ENCODE results near the gene SLC35F1.

Gene SLC35F1

DNA sequence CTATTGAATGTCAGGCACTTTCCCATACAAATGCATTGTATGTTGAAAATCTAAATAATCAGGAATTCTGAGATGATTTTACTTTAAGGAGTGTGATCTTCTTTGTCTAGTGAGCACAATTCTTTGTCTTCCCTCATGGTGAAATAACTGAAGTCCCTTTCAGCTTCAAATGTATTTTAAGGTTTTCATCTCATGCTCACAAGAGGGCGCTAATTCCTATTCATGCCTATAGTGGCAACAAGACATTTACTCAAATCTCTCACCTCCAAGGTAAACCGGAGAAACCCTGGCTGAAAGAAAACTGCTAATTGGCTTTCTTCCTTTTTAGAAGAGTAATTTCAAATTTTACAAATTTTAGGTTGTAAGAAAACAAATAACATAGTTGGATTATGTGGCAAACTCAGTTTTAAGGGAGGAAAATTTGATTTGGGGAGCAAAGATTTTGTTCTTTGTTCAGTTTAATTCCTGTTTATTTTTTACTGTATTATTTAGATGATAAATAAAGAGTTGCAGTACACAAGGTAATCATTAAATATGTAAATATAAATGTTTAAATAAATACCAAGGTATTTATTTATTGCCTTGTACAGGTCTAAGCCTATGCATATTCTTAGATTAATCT, 69.1 kb downstream of the SLC35F1 start:
- H3K27me3 ChIP-seq (replicated peaks; ENCODE audit: control insufficient read depth, insufficient read depth, low read length, poor library complexity, severe bottlenecking), result no peaks in the 10 kb centered on the region
- no peak overlapping the region for H3K27ac ChIP-seq (ENCODE audit: insufficient read depth, low read length, poor library complexity, severe bottlenecking)
- DNase-seq, result no peak

DNA sequence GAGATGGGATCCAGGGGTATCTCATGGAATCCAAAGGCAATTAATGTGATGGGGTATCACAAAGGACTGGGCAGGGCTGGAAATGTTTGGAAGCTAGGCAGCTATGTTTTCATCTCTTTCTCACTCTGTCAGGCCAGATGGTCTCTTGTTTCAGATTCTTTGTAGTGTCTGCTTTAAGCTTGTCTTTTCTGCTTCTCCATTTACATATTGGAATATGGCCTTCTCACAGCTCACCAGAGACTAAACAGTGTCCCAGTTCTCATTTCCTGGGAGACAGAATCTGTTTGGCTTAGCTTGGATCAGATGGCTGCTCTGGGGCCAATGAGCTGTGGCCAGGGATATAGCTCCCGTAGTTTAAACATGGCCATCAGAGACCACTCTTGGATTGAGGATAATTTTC, 78.9 kb downstream of the SLC35F1 start:
- Histone ChIP-seq H3K9me3 (ENCODE audit: control insufficient read depth, low read length) (no peaks in the 10 kb centered on the region), H3K4me1 (ENCODE audit: control insufficient read depth, insufficient read depth, low read length, poor library complexity, severe bottlenecking) (no peaks in the 10 kb centered on the region), H3K27me3 (replicated peaks; ENCODE audit: control insufficient read depth, insufficient read depth, low read length, poor library complexity, severe bottlenecking) (no peaks in the 10 kb centered on the region), H3K36me3 (ENCODE audit: control insufficient read depth, insufficient read depth, low read length) (no peaks in the 10 kb centered on the region), H3K4me3 (ENCODE audit: insufficient read depth, low read depth, low read length, poor library complexity, severe bottlenecking) (no peak overlapping the region), H3K27ac (ENCODE audit: insufficient read depth, low read length, poor library complexity, severe bottlenecking) (no peak overlapping the region)
- DNase-seq, result no peak

More for the DNA sequence above, 69.1 kb downstream of the SLC35F1 start:
- Histone ChIP-seq H3K9me3 (ENCODE audit: control insufficient read depth, low read length) (no peaks in the 10 kb centered on the region), H3K4me1 (ENCODE audit: control insufficient read depth, insufficient read depth, low read length, poor library complexity, severe bottlenecking) (no peaks in the 10 kb centered on the region), H3K4me3 (ENCODE audit: insufficient read depth, low read depth, low read length, poor library complexity, severe bottlenecking) (no peak overlapping the region), H3K36me3 (ENCODE audit: control insufficient read depth, insufficient read depth, low read length) (no peaks in the 10 kb centered on the region)

DNA sequence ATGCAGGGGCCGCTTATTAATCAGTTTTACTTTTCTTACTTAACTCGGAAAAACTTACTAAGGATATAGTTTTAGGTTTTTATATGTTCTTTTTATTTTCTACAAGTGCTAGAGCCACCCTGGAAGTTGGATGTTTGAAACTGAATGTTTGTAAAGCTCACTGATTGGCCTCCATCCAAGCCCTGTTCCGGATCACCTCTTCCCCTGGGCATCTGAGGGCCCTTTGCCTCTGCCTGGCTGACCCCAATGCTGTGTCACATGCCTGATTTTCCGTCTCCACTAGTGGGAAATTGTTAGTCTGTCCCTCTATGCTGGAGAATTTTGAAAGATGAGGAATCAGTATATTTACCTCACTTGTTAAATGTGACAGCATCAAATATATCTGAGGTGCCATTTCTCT, 79.3 kb downstream of the SLC35F1 start:
- H3K4me1 ChIP-seq (ENCODE audit: control insufficient read depth, insufficient read depth, low read length, poor library complexity, severe bottlenecking), result no peaks in the 10 kb centered on the region
- H3K9me3 ChIP-seq (ENCODE audit: control insufficient read depth, low read length), result no peaks in the 10 kb centered on the region
- H3K27ac ChIP-seq (ENCODE audit: insufficient read depth, low read length, poor library complexity, severe bottlenecking), result no peak overlapping the region
- H3K27me3 ChIP-seq (replicated peaks; ENCODE audit: control insufficient read depth, insufficient read depth, low read length, poor library complexity, severe bottlenecking), result no peaks in the 10 kb centered on the region
- no peaks in the 10 kb centered on the region for H3K36me3 ChIP-seq (ENCODE audit: control insufficient read depth, insufficient read depth, low read length)
- no peak overlapping the region for H3K4me3 ChIP-seq (ENCODE audit: insufficient read depth, low read depth, low read length, poor library complexity, severe bottlenecking)
- no peak for DNase-seq

DNA sequence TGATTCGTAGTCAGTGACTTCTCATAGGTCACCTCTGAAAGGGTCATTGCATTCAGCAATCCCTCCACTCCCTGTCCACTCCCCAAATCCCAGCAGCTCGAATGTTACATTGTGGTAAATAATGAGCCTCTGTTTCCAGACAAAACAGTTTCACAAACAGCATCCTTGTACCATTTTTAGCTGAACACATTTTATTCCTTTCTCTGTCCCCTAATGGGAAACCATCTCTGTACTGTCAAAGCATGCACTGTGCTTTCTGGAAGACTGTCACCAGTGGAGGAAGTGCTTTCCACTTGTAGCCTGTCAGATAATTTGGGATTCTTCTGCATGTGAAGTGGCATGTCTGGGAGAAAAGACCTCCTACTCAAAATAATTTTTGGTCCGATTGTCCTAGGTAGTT, 82.0 kb downstream of the SLC35F1 start:
- no peak overlapping the region for H3K4me3 ChIP-seq (ENCODE audit: insufficient read depth, low read depth, low read length, poor library complexity, severe bottlenecking)
- H3K27ac ChIP-seq (ENCODE audit: insufficient read depth, low read length, poor library complexity, severe bottlenecking), result no peak overlapping the region
- no peak for DNase-seq
- no peaks in the 10 kb centered on the region for H3K9me3 ChIP-seq (ENCODE audit: control insufficient read depth, low read length)
- H3K27me3 ChIP-seq (replicated peaks; ENCODE audit: control insufficient read depth, insufficient read depth, low read length, poor library complexity, severe bottlenecking), result no peaks in the 10 kb centered on the region
- no peaks in the 10 kb centered on the region for H3K36me3 ChIP-seq (ENCODE audit: control insufficient read depth, insufficient read depth, low read length)
- H3K4me1 ChIP-seq (ENCODE audit: control insufficient read depth, insufficient read depth, low read length, poor library complexity, severe bottlenecking), result no peaks in the 10 kb centered on the region

DNA sequence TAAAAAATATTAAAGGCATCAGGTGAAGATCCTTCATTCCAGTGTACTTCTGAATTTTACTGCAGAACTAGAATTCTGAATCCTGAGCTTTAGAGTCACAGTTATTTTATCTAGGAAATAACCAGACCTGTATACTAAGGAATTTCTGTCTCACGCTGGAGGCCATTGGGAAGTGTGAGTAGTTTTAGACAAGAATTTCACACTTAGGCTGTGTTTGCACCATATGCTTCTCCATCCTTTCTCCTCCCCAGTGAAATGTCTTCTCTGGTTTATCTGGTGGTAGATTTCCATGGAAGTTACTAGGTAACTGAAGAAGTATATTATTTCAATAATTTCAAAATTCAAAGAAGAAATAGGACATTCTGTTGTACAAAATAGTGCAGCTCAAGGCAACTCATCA, 83.1 kb downstream of the SLC35F1 start:
- no peaks in the 10 kb centered on the region for H3K36me3 ChIP-seq (ENCODE audit: control insufficient read depth, insufficient read depth, low read length)
- no peaks in the 10 kb centered on the region for H3K9me3 ChIP-seq (ENCODE audit: control insufficient read depth, low read length)
- no peak overlapping the region for H3K27ac ChIP-seq (ENCODE audit: insufficient read depth, low read length, poor library complexity, severe bottlenecking)
- no peak overlapping the region for H3K4me3 ChIP-seq (ENCODE audit: insufficient read depth, low read depth, low read length, poor library complexity, severe bottlenecking)
- no peak for DNase-seq
- H3K27me3 ChIP-seq (replicated peaks; ENCODE audit: control insufficient read depth, insufficient read depth, low read length, poor library complexity, severe bottlenecking), result peaks cover 3% of the 10 kb centered on the region
- H3K4me1 ChIP-seq (ENCODE audit: control insufficient read depth, insufficient read depth, low read length, poor library complexity, severe bottlenecking), result no peaks in the 10 kb centered on the region

DNA sequence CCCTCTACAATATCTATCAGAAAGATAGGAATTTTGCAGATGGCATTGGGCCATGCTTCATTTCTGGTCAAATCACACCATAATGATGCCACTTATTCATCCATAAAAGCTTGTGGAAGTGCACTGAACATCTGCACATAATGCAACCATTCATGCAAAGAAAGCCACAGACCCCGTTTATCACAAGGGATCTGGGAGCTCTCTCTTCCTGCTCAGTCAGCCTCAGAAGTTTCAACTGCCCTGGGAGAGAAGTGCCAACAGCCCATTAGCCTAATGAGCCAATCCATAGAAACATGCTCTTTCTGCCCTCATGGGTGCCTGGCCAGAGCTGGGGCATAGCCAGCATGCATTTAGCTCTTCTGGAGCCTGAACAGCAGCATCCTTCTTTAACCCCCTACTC, 85.8 kb downstream of the SLC35F1 start:
- DNase-seq, result no peak
- H3K4me3 ChIP-seq (ENCODE audit: insufficient read depth, low read depth, low read length, poor library complexity, severe bottlenecking), result no peak overlapping the region
- no peaks in the 10 kb centered on the region for H3K36me3 ChIP-seq (ENCODE audit: control insufficient read depth, insufficient read depth, low read length)
- no peaks in the 10 kb centered on the region for H3K4me1 ChIP-seq (ENCODE audit: control insufficient read depth, insufficient read depth, low read length, poor library complexity, severe bottlenecking)
- no peaks in the 10 kb centered on the region for H3K9me3 ChIP-seq (ENCODE audit: control insufficient read depth, low read length)
- H3K27me3 ChIP-seq (replicated peaks; ENCODE audit: control insufficient read depth, insufficient read depth, low read length, poor library complexity, severe bottlenecking), result peaks cover 3% of the 10 kb centered on the region
- H3K27ac ChIP-seq (ENCODE audit: insufficient read depth, low read length, poor library complexity, severe bottlenecking), result no peak overlapping the region

DNA sequence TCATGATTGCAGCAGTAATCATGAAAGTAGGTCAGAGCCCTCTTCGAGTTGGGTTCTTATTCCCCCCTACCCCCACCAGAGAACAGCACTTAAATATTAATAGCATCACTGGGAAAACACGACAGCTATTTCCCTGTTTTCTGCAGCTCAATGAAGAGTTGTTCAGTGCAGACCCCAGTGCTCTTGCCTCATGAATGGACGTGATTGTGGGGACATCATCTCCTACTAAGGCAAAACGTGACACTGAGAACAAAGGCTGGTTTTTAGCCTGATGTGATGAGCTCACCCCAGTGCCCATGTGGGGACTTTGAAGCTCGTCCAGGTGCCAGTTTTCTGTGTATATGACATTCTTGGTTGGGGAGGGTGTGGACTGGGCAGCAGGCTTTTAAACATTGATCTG, 105.9 kb downstream of the SLC35F1 start:
- H3K36me3 ChIP-seq (ENCODE audit: control insufficient read depth, insufficient read depth, low read length), result no peaks in the 10 kb centered on the region
- H3K9me3 ChIP-seq (ENCODE audit: control insufficient read depth, low read length), result no peaks in the 10 kb centered on the region
- no peak for DNase-seq
- no peaks in the 10 kb centered on the region for H3K27me3 ChIP-seq (replicated peaks; ENCODE audit: control insufficient read depth, insufficient read depth, low read length, poor library complexity, severe bottlenecking)
- H3K27ac ChIP-seq (ENCODE audit: insufficient read depth, low read length, poor library complexity, severe bottlenecking), result no peak overlapping the region
- H3K4me1 ChIP-seq (ENCODE audit: control insufficient read depth, insufficient read depth, low read length, poor library complexity, severe bottlenecking), result no peaks in the 10 kb centered on the region
- no peak overlapping the region for H3K4me3 ChIP-seq (ENCODE audit: insufficient read depth, low read depth, low read length, poor library complexity, severe bottlenecking)

DNA sequence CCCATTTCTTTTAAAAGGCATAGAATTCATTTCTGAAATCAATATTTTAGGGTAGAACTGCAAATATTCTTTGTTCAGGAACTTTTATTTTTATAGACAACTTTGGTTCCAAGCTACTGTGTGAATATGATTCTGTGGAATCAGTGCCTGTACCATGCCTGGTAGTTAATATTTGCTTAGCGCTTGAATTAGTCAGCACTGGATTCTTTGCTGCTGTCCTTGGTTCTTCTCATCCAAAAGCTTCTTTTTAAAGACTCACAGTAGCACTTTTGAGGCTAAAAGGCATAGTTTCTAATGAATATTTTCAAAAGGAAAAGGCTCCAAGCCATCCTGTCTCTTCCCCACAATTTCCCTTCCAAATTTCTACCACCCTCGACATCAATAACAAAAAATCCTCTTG, 109.5 kb downstream of the SLC35F1 start:
- Histone ChIP-seq H3K36me3 (ENCODE audit: control insufficient read depth, insufficient read depth, low read length) (no peaks in the 10 kb centered on the region), H3K4me3 (ENCODE audit: insufficient read depth, low read depth, low read length, poor library complexity, severe bottlenecking) (no peak overlapping the region), H3K27me3 (replicated peaks; ENCODE audit: control insufficient read depth, insufficient read depth, low read length, poor library complexity, severe bottlenecking) (no peaks in the 10 kb centered on the region), H3K27ac (ENCODE audit: insufficient read depth, low read length, poor library complexity, severe bottlenecking) (no peak overlapping the region), H3K9me3 (ENCODE audit: control insufficient read depth, low read length) (no peaks in the 10 kb centered on the region), H3K4me1 (ENCODE audit: control insufficient read depth, insufficient read depth, low read length, poor library complexity, severe bottlenecking) (no peaks in the 10 kb centered on the region)
- no peak for DNase-seq

DNA sequence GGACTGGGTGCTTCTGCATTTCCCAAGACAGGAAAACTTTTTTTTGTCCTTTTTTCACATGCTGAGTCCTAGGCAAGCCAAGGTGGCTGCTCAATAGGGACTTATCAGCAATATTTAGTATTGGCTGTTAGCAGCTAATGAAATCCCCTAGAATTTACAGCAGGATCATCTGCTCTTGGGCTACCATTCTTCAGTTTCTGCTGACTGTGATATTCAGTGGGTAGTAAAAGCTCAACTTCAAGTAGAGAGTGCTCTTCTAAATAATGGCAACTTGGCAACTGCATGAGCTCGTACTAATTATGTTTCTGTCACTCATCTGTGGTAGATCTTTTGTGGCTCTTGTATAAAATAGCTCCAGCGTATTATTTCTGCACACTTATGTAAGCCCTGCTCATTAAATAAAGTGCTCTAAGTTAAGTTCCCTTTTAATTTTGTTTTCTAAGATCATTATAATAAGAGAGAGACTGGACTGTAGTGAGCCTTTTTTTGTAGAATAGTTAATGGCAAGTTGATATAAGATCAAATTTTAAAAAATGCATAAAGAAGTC, 110.3 kb downstream of the SLC35F1 start:
- Histone ChIP-seq H3K4me3 (ENCODE audit: insufficient read depth, low read depth, low read length, poor library complexity, severe bottlenecking) (no peak overlapping the region), H3K36me3 (ENCODE audit: control insufficient read depth, insufficient read depth, low read length) (no peaks in the 10 kb centered on the region), H3K27me3 (replicated peaks; ENCODE audit: control insufficient read depth, insufficient read depth, low read length, poor library complexity, severe bottlenecking) (no peaks in the 10 kb centered on the region), H3K4me1 (ENCODE audit: control insufficient read depth, insufficient read depth, low read length, poor library complexity, severe bottlenecking) (no peaks in the 10 kb centered on the region), H3K9me3 (ENCODE audit: control insufficient read depth, low read length) (no peaks in the 10 kb centered on the region), H3K27ac (ENCODE audit: insufficient read depth, low read length, poor library complexity, severe bottlenecking) (no peak overlapping the region)
- no peak for DNase-seq

DNA sequence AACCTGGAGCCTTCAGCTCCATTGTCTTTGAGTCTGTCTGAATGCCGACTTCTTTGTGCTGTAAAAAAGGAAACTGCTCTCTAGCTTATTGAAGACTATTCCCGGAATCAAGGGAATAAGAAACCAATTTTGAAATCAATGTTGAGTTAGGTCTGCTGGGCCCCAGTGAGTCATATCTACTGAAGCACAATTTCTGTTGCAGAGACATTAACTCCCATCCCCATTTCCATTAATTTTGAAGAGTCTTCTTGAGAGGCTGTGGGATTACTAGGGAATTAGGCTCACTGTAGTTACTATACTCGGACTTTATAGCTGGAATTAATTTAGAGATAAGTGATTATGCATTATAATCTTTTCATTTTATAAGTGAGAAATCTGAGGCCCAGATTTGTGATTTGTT, 116.7 kb downstream of the SLC35F1 start:
- H3K4me1 ChIP-seq (ENCODE audit: control insufficient read depth, insufficient read depth, low read length, poor library complexity, severe bottlenecking), result no peaks in the 10 kb centered on the region
- DNase-seq, result no peak
- no peaks in the 10 kb centered on the region for H3K36me3 ChIP-seq (ENCODE audit: control insufficient read depth, insufficient read depth, low read length)
- no peaks in the 10 kb centered on the region for H3K27me3 ChIP-seq (replicated peaks; ENCODE audit: control insufficient read depth, insufficient read depth, low read length, poor library complexity, severe bottlenecking)
- H3K27ac ChIP-seq (ENCODE audit: insufficient read depth, low read length, poor library complexity, severe bottlenecking), result no peak overlapping the region
- no peaks in the 10 kb centered on the region for H3K9me3 ChIP-seq (ENCODE audit: control insufficient read depth, low read length)
- no peak overlapping the region for H3K4me3 ChIP-seq (ENCODE audit: insufficient read depth, low read depth, low read length, poor library complexity, severe bottlenecking)
